Naive thymus-derived CD4-positive, alpha-beta T cell (primary cell): ENCODE measurements around the gene PVR. TPM values are rescaled to one million over a fixed set of nuclear protein-coding genes. Genes with fewer than 3 reads are reported as not detected.
A peak's percentile ranks its signal among the peaks of the same experiment; 100 is the strongest.
"Not testable (repeated sequence)": the region's sequence is repeated elsewhere in the genome, so short reads cannot be mapped to it uniquely, and the experiment has no call there.

ENCODE experiments used
- ATAC-seq: fragments of 150-1000 bp; cut with Tn5 transposase; 2 replicates; pipeline ENCODE4 v1.10.0; 2021; ENCODE audit warnings: mild to moderate bottlenecking, moderate library complexity
- CTCF ChIA-PET: fragments of 350-600 bp; sonication (Branson Sonifier 250); formaldehyde crosslinking; loops from one replicate; lab custom pipeline; 2021; ENCODE audit warnings: antibody characterized with exemption; lab: Charles Lee
- POLR2A ChIA-PET: fragments of 350-600 bp; sonication (Branson Sonifier 250); formaldehyde crosslinking; loops from one replicate; lab custom pipeline; 2021; ENCODE audit warnings: antibody characterized with exemption, inconsistent platforms; lab: Charles Lee
- DNase-seq, 9 donors: peaks; one replicate each; pipeline versions ENCODE4 v3.0.0 to v3.0.0-alpha.2; 2020 to 2022; ENCODE audit warnings: mixed read lengths in 1 of 9
- H3K27ac ChIP-seq: one replicate; pipeline ENCODE4 v1.7.0; 2013; ENCODE audit warnings: mild to moderate bottlenecking, low read depth, low read length, moderate library complexity
- H3K27me3 ChIP-seq, 2 donors: one replicate each; pipeline ENCODE4 v1.7.0; 2013; ENCODE audit warnings: low read length in 2 of 2, mild to moderate bottlenecking in 2 of 2, moderate library complexity in 2 of 2; ENCODE audit not compliant: control insufficient read depth in 2 of 2, insufficient read depth in 2 of 2
- H3K36me3 ChIP-seq, 3 experiments: 1 replicate in 2 of 3; 2 replicates in 1 of 3; pipeline ENCODE4 v1.7.0; 2013; ENCODE audit warnings: low read length in 3 of 3, mild to moderate bottlenecking in 3 of 3, moderate library complexity in 1 of 3; ENCODE audit not compliant: insufficient read depth in 3 of 3, control insufficient read depth in 2 of 3
- H3K4me1 ChIP-seq, 2 donors: one replicate each; pipeline ENCODE4 v1.7.0; 2013; ENCODE audit warnings: low read length in 2 of 2, mild to moderate bottlenecking in 2 of 2, moderate library complexity in 1 of 2; ENCODE audit not compliant: control insufficient read depth in 2 of 2, insufficient read depth in 2 of 2
- H3K4me3 ChIP-seq: 2 replicates; pipeline ENCODE4 v1.7.0; 2013; ENCODE audit warnings: mild to moderate bottlenecking, low read length
- H3K9me3 ChIP-seq, 3 experiments: 1 replicate in 2 of 3; 2 replicates in 1 of 3; pipeline ENCODE4 v1.7.0; 2013; ENCODE audit warnings: low read length in 3 of 3; ENCODE audit not compliant: control insufficient read depth in 2 of 3
- H3K27ac Mint-ChIP-seq, 9 donors: one replicate each; pipeline ENCODE4 v1.8.0; 2020 to 2022; ENCODE audit warnings: mixed read lengths in 9 of 9, mild to moderate bottlenecking in 8 of 9, moderate library complexity in 5 of 9, inconsistent platforms in 2 of 9
- H3K27me3 Mint-ChIP-seq, 5 donors: one replicate each; pipeline ENCODE4 v1.8.0; 2021 to 2022; ENCODE audit warnings: mixed read lengths in 5 of 5, mild to moderate bottlenecking in 1 of 5
- H3K36me3 Mint-ChIP-seq, 5 donors: one replicate each; pipeline ENCODE4 v1.8.0; 2020 to 2022; ENCODE audit warnings: mixed read lengths in 5 of 5, mild to moderate bottlenecking in 3 of 5, inconsistent platforms in 1 of 5
- H3K4me1 Mint-ChIP-seq, 7 donors: one replicate each; pipeline ENCODE4 v1.8.0; 2020 to 2022; ENCODE audit warnings: mixed read lengths in 7 of 7, mild to moderate bottlenecking in 3 of 7, inconsistent platforms in 1 of 7
- H3K4me3 Mint-ChIP-seq, 10 donors: one replicate each; pipeline ENCODE4 v1.8.0; 2020 to 2022; ENCODE audit warnings: mild to moderate bottlenecking in 10 of 10, mixed read lengths in 10 of 10, moderate library complexity in 6 of 10, inconsistent platforms in 2 of 10
- H3K9me3 Mint-ChIP-seq, 11 donors: one replicate each; pipeline ENCODE4 v1.8.0; 2020 to 2022; ENCODE audit warnings: mixed read lengths in 11 of 11, mild to moderate bottlenecking in 4 of 11, inconsistent platforms in 1 of 11, moderate library complexity in 1 of 11
- intact Hi-C, 2 donors: fragments of 100-400 bp; cut with micrococcal nuclease; formaldehyde crosslinking; loops; one replicate each; pipeline ENCODE4 v1.15.1; 2023
- polyA plus RNA-seq, 2 donors: library from polyadenylated mRNA; unstranded; fragments of 300-500 nt; fragmentation: Illumina TruSeq; gene quantifications; one replicate each; pipeline ENCODE4 v1.2.3, GENCODE V29; 2021
- total RNA-seq, 6 experiments: library from RNA in 5 of 6; stranded (reverse) in 5 of 6; gene quantifications; 1 replicate in 5 of 6; 2 replicates in 1 of 6; pipeline ENCODE4 v1.2.3 and lab custom pipeline; 2021 to 2026

The PVR gene
- total and polyA plus RNA-seq, 7 experiments from 2014 or later, result 0.87 to 8.4 (median 4.0) TPM

DNA sequence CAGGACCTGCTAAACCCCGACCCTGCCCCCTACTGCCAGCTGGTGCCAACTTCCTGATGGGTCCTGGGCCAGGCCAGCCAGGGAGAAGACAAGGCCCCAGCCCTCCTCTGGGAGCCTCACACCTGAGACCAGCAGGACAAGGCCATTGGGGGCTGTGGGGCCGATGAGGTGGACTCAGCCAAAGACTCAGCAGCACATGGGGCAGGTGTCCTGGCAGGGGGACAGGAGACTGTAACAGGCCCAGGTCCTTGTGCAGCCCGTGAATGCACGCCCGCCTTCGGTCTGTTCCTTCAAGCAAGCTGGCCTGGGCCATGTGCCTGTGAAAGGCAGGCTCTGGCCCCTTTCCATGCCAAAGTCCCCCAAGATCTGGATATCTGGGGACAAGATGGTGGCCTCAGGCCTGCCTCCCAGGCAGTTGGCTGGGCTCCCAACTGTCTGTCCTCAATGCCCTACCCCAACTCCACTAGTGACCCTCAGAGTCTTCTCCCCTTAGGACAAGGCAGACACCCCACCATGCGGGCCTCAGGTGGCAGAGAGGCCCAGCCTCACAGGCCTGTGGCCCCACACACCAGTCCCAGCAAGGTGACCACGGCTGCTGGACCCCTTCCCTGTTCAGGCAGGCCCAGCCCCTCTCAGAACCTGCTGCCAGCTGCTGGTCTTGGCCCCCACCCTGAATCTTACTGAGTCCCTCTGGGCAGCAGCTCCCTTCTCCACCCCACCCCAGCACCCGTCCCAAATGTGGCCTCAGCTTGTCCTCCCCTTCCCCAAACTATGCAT, 39.9 kb downstream of the PVR start:
- Mint-ChIP-seq H3K36me3 (no peaks in the 10 kb centered on the region), H3K27me3 (peaks cover 4 to 21% (median 9%) of the 10 kb centered on the region in 5 donors), H3K27ac (peak overlapping the region in 1 of 9 donors; percentile 45), H3K4me1 (peaks cover 5 to 14% (median 6%) of the 10 kb centered on the region in 7 donors), H3K9me3 (no peaks in the 10 kb centered on the region), H3K4me3 (no peak overlapping the region)
- Histone ChIP-seq H3K36me3 (no peaks in the 10 kb centered on the region), H3K27me3 (no peaks in the 10 kb centered on the region), H3K4me3 (no peak overlapping the region), H3K27ac (no peak overlapping the region), H3K4me1 (no peaks in the 10 kb centered on the region), H3K9me3 (no peaks in the 10 kb centered on the region)
- no peak for DNase-seq
- no peak for ATAC-seq
- CTCF ChIA-PET, result interaction anchor here (0.6 kb wide), 1 partner anchor 45 kb away, joined by 7 read pairs; no protein-coding TSS in a partner anchor
- intact Hi-C loops, result no loop called here
- POLR2A ChIA-PET, result no interaction called here

DNA sequence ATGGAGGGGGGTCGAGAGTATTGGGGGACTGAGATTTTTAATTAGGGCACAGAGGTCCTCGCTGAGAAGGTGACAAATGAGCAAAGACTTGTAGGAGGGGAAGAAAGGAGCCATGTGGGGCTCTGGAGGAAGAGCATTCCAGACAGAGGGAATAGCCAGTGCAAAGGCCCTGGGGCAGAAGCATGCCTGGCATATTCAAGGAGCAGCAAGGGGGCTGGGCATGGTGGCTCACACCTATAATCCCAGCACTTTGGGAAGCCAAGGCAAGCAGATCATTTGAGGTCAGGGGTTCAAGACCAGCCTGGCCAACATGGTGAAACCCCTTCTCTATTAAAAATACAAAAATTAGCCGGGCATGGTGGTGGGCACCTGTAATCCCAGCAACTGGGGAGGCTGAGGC, 40.7 kb downstream of the PVR start:
- H3K9me3 Mint-ChIP-seq, CTCF ChIA-PET, H3K36me3 ChIP-seq, H3K27me3 ChIP-seq, DNase-seq, POLR2A ChIA-PET, H3K4me1 ChIP-seq, H3K4me3 Mint-ChIP-seq, ATAC-seq, H3K9me3 ChIP-seq, intact Hi-C loops, H3K36me3 Mint-ChIP-seq, H3K27ac ChIP-seq, H3K4me3 ChIP-seq: not testable (repeated sequence)
- peaks cover 5 to 19% (median 10%) of the 10 kb centered on the region in 7 donors for H3K4me1 Mint-ChIP-seq
- H3K27me3 Mint-ChIP-seq, result peaks cover 5 to 21% (median 9%) of the 10 kb centered on the region in 5 donors
- peak overlapping the region in 1 of 9 donors; percentile 45 for H3K27ac Mint-ChIP-seq

DNA sequence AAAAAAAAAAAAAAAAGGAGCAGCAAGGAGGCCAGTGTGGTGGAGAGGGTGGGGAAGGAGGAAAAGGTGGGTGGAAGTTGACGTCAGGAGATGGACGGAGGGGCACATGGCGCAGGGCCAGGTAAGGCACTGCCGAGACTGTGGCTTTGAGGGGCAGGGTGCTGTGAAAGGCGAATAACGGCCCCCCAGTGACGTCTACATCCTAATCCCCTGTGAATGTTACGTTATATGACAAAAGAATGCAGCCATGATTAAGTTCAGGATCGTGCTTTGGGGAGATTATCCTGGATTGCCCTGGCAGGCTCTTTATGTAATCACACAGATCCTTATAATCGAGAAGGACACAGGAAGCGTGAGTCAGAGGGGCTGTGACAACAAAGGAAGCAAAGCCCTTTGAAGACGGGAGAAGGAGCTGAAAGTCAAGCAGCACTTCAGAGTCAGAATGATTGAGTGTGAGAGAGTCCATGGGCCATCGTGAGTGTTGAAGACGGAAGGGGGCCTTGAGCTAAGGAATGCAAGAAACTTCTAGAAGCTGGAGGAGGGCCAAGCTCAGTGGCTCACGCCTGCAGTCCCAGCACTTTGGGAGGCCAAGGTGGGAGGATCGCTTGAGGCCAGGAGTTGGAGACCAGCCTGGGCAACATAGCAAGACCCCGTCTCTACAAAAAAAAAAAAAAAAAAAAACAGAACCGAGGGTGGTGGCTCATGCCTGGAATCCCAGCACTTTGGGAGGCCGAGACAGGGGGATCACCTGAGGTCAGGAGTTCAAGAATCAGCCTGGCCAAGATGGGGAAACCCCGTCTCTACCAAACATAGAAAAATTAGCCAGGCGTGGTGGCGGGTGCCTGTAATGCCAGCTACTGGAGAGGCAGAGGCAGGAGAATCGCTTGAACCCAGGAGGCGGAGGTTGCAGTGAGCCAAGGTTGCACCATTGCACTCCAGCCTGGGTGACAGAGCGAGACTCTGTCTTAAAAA, 41.5 kb downstream of the PVR start:
- Mint-ChIP-seq H3K9me3 (no peaks in the 10 kb centered on the region), H3K4me1 (peaks cover 9 to 27% (median 13%) of the 10 kb centered on the region in 7 donors), H3K36me3 (no peaks in the 10 kb centered on the region), H3K27ac (peak overlapping the region in 1 of 9 donors; percentile 8), H3K27me3 (peaks cover 5 to 21% (median 9%) of the 10 kb centered on the region in 5 donors), H3K4me3 (peak overlapping the region in 1 of 10 donors; percentile 27)
- ATAC-seq (peak; percentile 8), DNase-seq (no peak)
- Histone ChIP-seq H3K27me3 (no peaks in the 10 kb centered on the region), H3K4me1 (peaks cover 0 to 3% of the 10 kb centered on the region in 2 donors), H3K9me3 (no peaks in the 10 kb centered on the region), H3K27ac (no peak overlapping the region), H3K36me3 (no peaks in the 10 kb centered on the region), H3K4me3 (no peak overlapping the region)
- intact Hi-C loops, result loop anchor here in 1 of 2 donors (5.0 kb wide), 1 partner anchor 267 kb away; no protein-coding TSS in a partner anchor
- POLR2A ChIA-PET, result no interaction called here
- CTCF ChIA-PET, result no interaction called here

DNA sequence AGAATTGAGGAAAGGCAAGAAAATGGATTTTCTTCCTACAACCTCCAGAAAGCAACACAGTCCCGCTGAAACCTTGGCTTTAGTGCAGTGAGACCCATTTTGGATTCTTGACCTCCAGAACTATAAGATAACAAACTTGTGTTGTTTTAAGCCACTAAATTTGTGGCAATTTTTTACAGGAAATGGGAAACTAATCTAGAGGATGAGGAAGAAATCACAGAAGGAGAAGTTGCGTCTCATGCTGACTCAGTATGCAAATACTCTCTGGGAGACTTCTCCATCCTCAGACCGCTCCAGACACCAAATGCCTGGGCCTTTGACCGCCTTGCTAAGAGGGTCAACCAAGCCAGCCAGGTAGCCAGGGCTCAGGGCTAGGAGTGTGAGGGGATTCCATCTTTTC, 42.2 kb downstream of the PVR start:
- ATAC-seq, result peak; percentile 66
- CTCF ChIA-PET, result no interaction called here
- intact Hi-C loops, result loop anchor here in 1 of 2 donors (5.0 kb wide), 1 partner anchor 266 kb away; no protein-coding TSS in a partner anchor

DNA sequence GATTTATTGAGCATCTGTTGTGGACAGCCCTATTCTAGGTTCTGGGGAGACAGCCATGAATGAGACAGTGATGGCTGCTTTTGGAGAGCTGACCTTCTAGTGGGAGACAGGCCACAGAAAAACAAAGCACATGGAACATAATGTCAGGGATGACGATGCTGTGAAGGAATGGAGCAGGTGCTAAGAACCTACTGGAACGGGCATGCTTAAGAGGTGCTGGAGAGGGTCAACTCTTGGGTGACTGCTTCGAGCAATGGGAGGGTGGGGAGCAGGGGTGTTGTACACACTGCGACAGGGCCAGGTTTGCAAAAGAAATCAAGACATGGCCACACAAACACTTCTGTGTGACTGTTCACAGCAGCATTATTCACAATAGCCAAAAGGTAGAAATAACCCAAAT, 43.2 kb downstream of the PVR start:
- Mint-ChIP-seq H3K36me3 (no peaks in the 10 kb centered on the region), H3K27ac (no peak overlapping the region), H3K4me3 (no peak overlapping the region), H3K27me3 (peaks cover 5 to 21% (median 9%) of the 10 kb centered on the region in 5 donors), H3K9me3 (no peaks in the 10 kb centered on the region), H3K4me1 (peaks cover 13 to 32% (median 15%) of the 10 kb centered on the region in 7 donors)
- Histone ChIP-seq H3K4me3 (no peak overlapping the region), H3K36me3 (no peaks in the 10 kb centered on the region), H3K4me1 (peaks cover 0 to 9% of the 10 kb centered on the region in 2 donors), H3K27me3 (no peaks in the 10 kb centered on the region), H3K9me3 (no peaks in the 10 kb centered on the region), H3K27ac (no peak overlapping the region)
- CTCF ChIA-PET, result interaction anchor here (5.4 kb wide), 1 partner anchor 37 kb away, joined by 61 read pairs; no protein-coding TSS in a partner anchor
- intact Hi-C loops, result loop anchor here in 1 of 2 donors (5.0 kb wide), 1 partner anchor 265 kb away; no protein-coding TSS in a partner anchor
- POLR2A ChIA-PET, result no interaction called here
- DNase-seq (no peak), ATAC-seq (no peak)

More for the DNA sequence above, 42.2 kb downstream of the PVR start:
- Mint-ChIP-seq H3K27me3 (peaks cover 5 to 21% (median 9%) of the 10 kb centered on the region in 5 donors), H3K36me3 (no peaks in the 10 kb centered on the region), H3K9me3 (no peaks in the 10 kb centered on the region), H3K27ac (no peak overlapping the region), H3K4me1 (peaks cover 9 to 27% (median 13%) of the 10 kb centered on the region in 7 donors), H3K4me3 (no peak overlapping the region)
- Histone ChIP-seq H3K27me3 (no peaks in the 10 kb centered on the region), H3K4me3 (no peak overlapping the region), H3K27ac (no peak overlapping the region), H3K9me3 (no peaks in the 10 kb centered on the region), H3K4me1 (peaks cover 0 to 3% of the 10 kb centered on the region in 2 donors), H3K36me3 (no peaks in the 10 kb centered on the region)
- no peak for DNase-seq
- POLR2A ChIA-PET, result no interaction called here

DNA sequence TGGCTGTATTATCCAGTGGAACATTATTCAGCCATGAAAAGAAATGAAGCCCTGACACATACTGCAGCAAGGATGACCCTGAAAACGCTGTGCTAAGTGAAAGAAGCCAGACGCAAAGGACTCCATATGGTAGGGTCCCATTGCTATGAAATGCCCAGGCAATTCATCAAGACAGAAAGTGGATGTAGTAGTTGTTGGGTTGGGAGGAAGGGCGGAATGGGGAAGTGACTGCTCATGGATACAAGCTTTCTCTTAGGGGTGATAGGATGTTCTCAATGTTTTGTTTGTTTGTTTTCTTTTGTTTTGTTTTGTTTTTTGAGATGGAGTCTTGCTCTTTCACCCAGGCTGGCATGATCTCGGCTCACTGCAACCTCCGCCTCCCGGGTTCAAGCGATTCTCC, 44.2 kb downstream of the PVR start:
- Histone ChIP-seq H3K4me1 (peaks cover 0 to 18% of the 10 kb centered on the region in 2 donors), H3K9me3 (no peaks in the 10 kb centered on the region), H3K27ac (no peak overlapping the region), H3K36me3 (no peaks in the 10 kb centered on the region), H3K4me3 (no peak overlapping the region), H3K27me3 (no peaks in the 10 kb centered on the region)
- CTCF ChIA-PET, result interaction anchor here (5.4 to 6.1 kb wide), 2 partner anchors 36 to 84 kb away, joined by 61 to 65 read pairs; no protein-coding TSS in a partner anchor
- H3K9me3 Mint-ChIP-seq, result no peaks in the 10 kb centered on the region
- H3K36me3 Mint-ChIP-seq, result no peaks in the 10 kb centered on the region
- H3K27ac Mint-ChIP-seq, result peak overlapping the region in 2 of 9 donors; percentile 14 to 32
- no peak overlapping the region for H3K4me3 Mint-ChIP-seq
- H3K27me3 Mint-ChIP-seq, result peaks cover 5 to 21% (median 9%) of the 10 kb centered on the region in 5 donors
- POLR2A ChIA-PET, result no interaction called here
- intact Hi-C loops, result loop anchor here in 1 of 2 donors (5.0 kb wide), 1 partner anchor 264 kb away; no protein-coding TSS in a partner anchor
- H3K4me1 Mint-ChIP-seq, result peaks cover 23 to 41% (median 25%) of the 10 kb centered on the region in 7 donors
- ATAC-seq (no peak), DNase-seq (no peak)
